CD4-positive, alpha-beta T cell (primary cell): ENCODE data around the gene TJP1. TPM values are rescaled to one million over a fixed set of nuclear protein-coding genes. Genes with fewer than 3 reads are reported as not detected.

Experiments used
- ATAC-seq: fragments of 200-7000 bp; cut with Tn5 transposase; one replicate; pipeline ENCODE4 v1.10.0; 2022; ENCODE audit warnings: mild to moderate bottlenecking; ENCODE audit not compliant: poor library complexity
- CTCF ChIA-PET: fragments of 350-600 bp; sonication (Branson Sonifier 250); formaldehyde crosslinking; loops from one replicate; lab custom pipeline; 2021; ENCODE audit warnings: antibody characterized with exemption, inconsistent platforms; lab: Charles Lee
- POLR2A ChIA-PET: fragments of 350-600 bp; sonication (Branson Sonifier 250); formaldehyde crosslinking; loops from one replicate; lab custom pipeline; 2021; ENCODE audit warnings: antibody characterized with exemption, inconsistent platforms; lab: Charles Lee
- DNase-seq, 14 experiments: peaks; one replicate each; pipeline ENCODE4 v3.0.0-alpha.2; 2013 to 2020; ENCODE audit warnings: mixed read lengths in 2 of 14
- H3K27ac ChIP-seq, 2 donors: one replicate each; pipeline versions ENCODE4 v1.5.1 to v1.7.0; 2013; ENCODE audit warnings: low read length in 2 of 2, low read depth in 1 of 2, mild to moderate bottlenecking in 1 of 2
- H3K27me3 ChIP-seq, 2 experiments: 1 replicate in 1 of 2; 2 replicates in 1 of 2; pipeline versions ENCODE4 v1.6.1 to v1.7.0; 2013; ENCODE audit warnings: low read length in 2 of 2, control low read depth in 1 of 2, mild to moderate bottlenecking in 1 of 2, moderate library complexity in 1 of 2; ENCODE audit not compliant: insufficient read depth in 2 of 2, control insufficient read depth in 1 of 2
- H3K36me3 ChIP-seq: one replicate; pipeline ENCODE4 v1.6.1; 2013; ENCODE audit warnings: low read length, control low read depth; ENCODE audit not compliant: insufficient read depth
- H3K4me1 ChIP-seq: one replicate; pipeline ENCODE4 v1.6.1; 2013; ENCODE audit warnings: low read length, control low read depth; ENCODE audit not compliant: insufficient read depth
- H3K4me3 ChIP-seq: one replicate; pipeline ENCODE4 v1.5.1; 2013; ENCODE audit warnings: mild to moderate bottlenecking, low read length, moderate library complexity
- H3K9me3 ChIP-seq, 2 experiments: 1 replicate in 1 of 2; 2 replicates in 1 of 2; pipeline versions ENCODE4 v1.6.1 to v1.7.0; 2013; ENCODE audit warnings: low read length in 2 of 2, mild to moderate bottlenecking in 2 of 2, control low read depth in 1 of 2, moderate library complexity in 1 of 2; ENCODE audit not compliant: control insufficient read depth in 1 of 2, insufficient read depth in 1 of 2
- H3K27ac Mint-ChIP-seq: one replicate; pipeline ENCODE4 v1.8.0; 2020; ENCODE audit warnings: mixed read lengths
- H3K27me3 Mint-ChIP-seq: one replicate; pipeline ENCODE4 v1.8.0; 2021; ENCODE audit warnings: mixed read lengths
- H3K36me3 Mint-ChIP-seq: one replicate; pipeline ENCODE4 v1.8.0; 2021; ENCODE audit warnings: low read depth, mixed read lengths
- H3K4me1 Mint-ChIP-seq: one replicate; pipeline ENCODE4 v1.8.0; 2021; ENCODE audit warnings: low read depth, mixed read lengths
- H3K4me3 Mint-ChIP-seq: one replicate; pipeline ENCODE4 v1.8.0; 2020; ENCODE audit warnings: mild to moderate bottlenecking, mixed read lengths
- H3K9me3 Mint-ChIP-seq: one replicate; pipeline ENCODE4 v1.8.0; 2020; ENCODE audit warnings: mixed read lengths
- CTCF ChIP-seq: fragments of 200-600 bp; IDR thresholded peaks from one replicate; pipeline ENCODE4 v1.8.0; 2022; ENCODE audit warnings: antibody characterized with exemption, mild to moderate bottlenecking
- intact Hi-C, 2 experiments: fragments of 100-400 bp; cut with DNase I in 1 of 2; cut with micrococcal nuclease in 1 of 2; formaldehyde crosslinking; loops; one replicate each; pipeline versions ENCODE4 v1.15.1 to v1.9.0; 2023 to 2025; cut with DNase I, micrococcal nuclease
- total RNA-seq, 174 experiments: library from RNA in 2 of 174; stranded (reverse) in 2 of 174; gene quantifications; one replicate each; pipeline ENCODE4 v1.2.3 and lab custom pipeline; 2021 to 2026

The TJP1 gene
- total RNA-seq, 2 experiments from 2014 or later = not detected

GRCh38 chr15:29690765-29691475 is 131.3 kb downstream of the TJP1 start:
- H3K27me3 Mint-ChIP-seq = peaks cover 24% of the 10 kb centered on the region
- intact Hi-C loops = no loop called here
- no peaks in the 10 kb centered on the region for H3K27me3 ChIP-seq
- H3K9me3 Mint-ChIP-seq = peaks cover 7% of the 10 kb centered on the region
- ATAC-seq (no peak), DNase-seq (no peak)
- H3K4me1 Mint-ChIP-seq = no peaks in the 10 kb centered on the region
- no peaks in the 10 kb centered on the region for H3K36me3 Mint-ChIP-seq
- H3K27ac Mint-ChIP-seq = no peak overlapping the region
- POLR2A ChIA-PET = no interaction called here
- peaks cover 0 to 33% of the 10 kb centered on the region in 2 experiments for H3K9me3 ChIP-seq
- no peak overlapping the region for H3K27ac ChIP-seq
- H3K36me3 ChIP-seq = no peaks in the 10 kb centered on the region
- H3K4me1 ChIP-seq = no peaks in the 10 kb centered on the region
- H3K4me3 ChIP-seq = no peak overlapping the region
- CTCF ChIA-PET = no interaction called here
- no peak for TF ChIP-seq CTCF
- no peak overlapping the region for H3K4me3 Mint-ChIP-seq

GRCh38 chr15:29689287-29689986 is 132.8 kb downstream of the TJP1 start:
- ATAC-seq = no peak
- H3K27ac Mint-ChIP-seq = no peak overlapping the region
- Histone ChIP-seq H3K27ac (no peak overlapping the region), H3K4me3 (no peak overlapping the region), H3K4me1 (no peaks in the 10 kb centered on the region), H3K27me3 (no peaks in the 10 kb centered on the region), H3K9me3 (peaks cover 0 to 33% of the 10 kb centered on the region in 2 experiments), H3K36me3 (no peaks in the 10 kb centered on the region)
- no peak overlapping the region for H3K4me3 Mint-ChIP-seq
- no peak for DNase-seq
- peaks cover 3% of the 10 kb centered on the region for H3K9me3 Mint-ChIP-seq
- peaks cover 24% of the 10 kb centered on the region for H3K27me3 Mint-ChIP-seq
- POLR2A ChIA-PET = no interaction called here
- CTCF ChIA-PET = no interaction called here
- no peak for TF ChIP-seq CTCF
- no peaks in the 10 kb centered on the region for H3K4me1 Mint-ChIP-seq
- no peaks in the 10 kb centered on the region for H3K36me3 Mint-ChIP-seq
- intact Hi-C loops = no loop called here

GRCh38 chr15:29688506-29689286 is 133.6 kb downstream of the TJP1 start:
- intact Hi-C loops = no loop called here
- Mint-ChIP-seq H3K36me3 (no peaks in the 10 kb centered on the region), H3K27me3 (peaks cover 24% of the 10 kb centered on the region), H3K4me3 (no peak overlapping the region), H3K27ac (no peak overlapping the region), H3K9me3 (peaks cover 2% of the 10 kb centered on the region), H3K4me1 (no peaks in the 10 kb centered on the region)
- Histone ChIP-seq H3K36me3 (no peaks in the 10 kb centered on the region), H3K4me3 (no peak overlapping the region), H3K9me3 (peaks cover 0 to 33% of the 10 kb centered on the region in 2 experiments), H3K27me3 (no peaks in the 10 kb centered on the region), H3K27ac (no peak overlapping the region), H3K4me1 (no peaks in the 10 kb centered on the region)
- POLR2A ChIA-PET = no interaction called here
- TF ChIP-seq CTCF = no peak
- CTCF ChIA-PET = no interaction called here
- DNase-seq (no peak), ATAC-seq (no peak)
